ENCODE measurements around the gene GUCY2D. TPM values are rescaled to one million over a fixed set of nuclear protein-coding genes. Genes with fewer than 3 reads are reported as not detected.

Gene GUCY2D
- total and polyA plus RNA-seq, 2 experiments from 2014 or later = 0.22 TPM; not detected in 1

DNA sequence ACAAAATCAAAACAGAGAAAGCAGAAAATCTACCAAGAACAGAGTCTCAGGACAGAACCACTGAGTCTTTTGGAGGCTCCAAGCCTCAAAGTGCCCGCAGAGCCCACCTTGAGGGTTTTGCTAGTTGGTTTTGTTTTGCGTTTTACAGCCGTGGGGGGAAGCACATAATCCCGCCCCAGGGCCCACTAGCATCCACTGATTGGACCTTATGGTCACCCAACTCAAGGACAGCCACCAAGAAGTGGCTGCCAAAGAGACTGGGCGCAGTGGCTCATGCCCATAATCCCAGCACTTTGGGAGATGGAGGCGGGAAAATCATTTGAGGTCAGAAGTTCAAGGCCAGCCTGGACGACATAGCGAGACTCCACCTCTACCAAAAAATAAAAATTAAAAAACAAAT lies 46.3 kb downstream of the GUCY2D start:
- no peak overlapping the region for H2AFZ ChIP-seq
- in situ Hi-C loops (cut with MboI) = no loop called here

GRCh38 chr17:8051831-8052230 lies 49.4 kb downstream of the GUCY2D start:
- no peak for DNase-seq
- in situ Hi-C loops (cut with MboI) = no loop called here
- no peak overlapping the region for H3K27ac ChIP-seq
- no peaks in the 10 kb centered on the region for H3K4me1 ChIP-seq (ENCODE audit: insufficient read depth)
- H3K9me2 ChIP-seq (ENCODE audit: insufficient read depth) = no peaks in the 10 kb centered on the region
- H3K36me3 ChIP-seq (ENCODE audit: low read depth) = no peaks in the 10 kb centered on the region
- H3K27me3 ChIP-seq (replicated peaks; ENCODE audit: insufficient read depth) = peaks cover under 1% of the 10 kb centered on the region; the same call in 1 of the 2 replicates
- no peaks in the 10 kb centered on the region for H4K20me1 ChIP-seq (ENCODE audit: insufficient read depth)
- no peak overlapping the region for H2AFZ ChIP-seq
- WGBS, 2 experiments (ENCODE audit: low coverage in 1 of 2, low lambda C conversion rate in 2 of 2, missing lambda C conversion rate in 2 of 2) = 66 to 68% methylated on average over 7 of the region's 7 CpGs
- TF ChIP-seq EZH2 (IDR thresholded peaks at IDR 0.05; ENCODE audit: insufficient read depth, poor library complexity, severe bottlenecking) (no peak), EZH2phosphoT487 (IDR thresholded peaks at IDR 0.05; ENCODE audit: insufficient read depth, low read depth) (no peak)
- no peaks in the 10 kb centered on the region for H3K79me2 ChIP-seq (ENCODE audit: insufficient read depth)
- no peaks in the 10 kb centered on the region for H3F3A ChIP-seq (ENCODE audit: insufficient read depth)
- no peak overlapping the region for H3K9ac ChIP-seq
- H3K9me3 ChIP-seq (ENCODE audit: low read depth) = no peaks in the 10 kb centered on the region
- H3K4me2 ChIP-seq (ENCODE audit: unreplicated experiment) = no peak overlapping the region
- no peak overlapping the region for H3K4me3 ChIP-seq

More for the DNA sequence above, 46.3 kb downstream of the GUCY2D start:
- H3K4me2 ChIP-seq (ENCODE audit: unreplicated experiment) = no peak overlapping the region
- peaks cover 10% of the 10 kb centered on the region for H3K27me3 ChIP-seq (replicated peaks; ENCODE audit: insufficient read depth)
- H3K9ac ChIP-seq = no peak overlapping the region
- no peak for DNase-seq
- H3K27ac ChIP-seq = no peak overlapping the region
- TF ChIP-seq EZH2phosphoT487 (IDR thresholded peaks at IDR 0.05; ENCODE audit: insufficient read depth, low read depth) = no peak
- TF ChIP-seq EZH2 (IDR thresholded peaks at IDR 0.05; ENCODE audit: insufficient read depth, poor library complexity, severe bottlenecking) = no peak
- WGBS, 2 experiments (ENCODE audit: low coverage in 1 of 2, low lambda C conversion rate in 2 of 2, missing lambda C conversion rate in 2 of 2) = 79 to 89% methylated on average over 8 of the region's 8 CpGs
- H3K79me2 ChIP-seq (ENCODE audit: insufficient read depth) = no peaks in the 10 kb centered on the region
- H3K4me3 ChIP-seq = no peak overlapping the region
- no peaks in the 10 kb centered on the region for H3K9me3 ChIP-seq (ENCODE audit: low read depth)
- no peaks in the 10 kb centered on the region for H3F3A ChIP-seq (ENCODE audit: insufficient read depth)
- no peaks in the 10 kb centered on the region for H3K36me3 ChIP-seq (ENCODE audit: low read depth)
- H3K9me2 ChIP-seq (ENCODE audit: insufficient read depth) = no peaks in the 10 kb centered on the region
- H4K20me1 ChIP-seq (ENCODE audit: insufficient read depth) = no peaks in the 10 kb centered on the region
- no peaks in the 10 kb centered on the region for H3K4me1 ChIP-seq (ENCODE audit: insufficient read depth)

DNA sequence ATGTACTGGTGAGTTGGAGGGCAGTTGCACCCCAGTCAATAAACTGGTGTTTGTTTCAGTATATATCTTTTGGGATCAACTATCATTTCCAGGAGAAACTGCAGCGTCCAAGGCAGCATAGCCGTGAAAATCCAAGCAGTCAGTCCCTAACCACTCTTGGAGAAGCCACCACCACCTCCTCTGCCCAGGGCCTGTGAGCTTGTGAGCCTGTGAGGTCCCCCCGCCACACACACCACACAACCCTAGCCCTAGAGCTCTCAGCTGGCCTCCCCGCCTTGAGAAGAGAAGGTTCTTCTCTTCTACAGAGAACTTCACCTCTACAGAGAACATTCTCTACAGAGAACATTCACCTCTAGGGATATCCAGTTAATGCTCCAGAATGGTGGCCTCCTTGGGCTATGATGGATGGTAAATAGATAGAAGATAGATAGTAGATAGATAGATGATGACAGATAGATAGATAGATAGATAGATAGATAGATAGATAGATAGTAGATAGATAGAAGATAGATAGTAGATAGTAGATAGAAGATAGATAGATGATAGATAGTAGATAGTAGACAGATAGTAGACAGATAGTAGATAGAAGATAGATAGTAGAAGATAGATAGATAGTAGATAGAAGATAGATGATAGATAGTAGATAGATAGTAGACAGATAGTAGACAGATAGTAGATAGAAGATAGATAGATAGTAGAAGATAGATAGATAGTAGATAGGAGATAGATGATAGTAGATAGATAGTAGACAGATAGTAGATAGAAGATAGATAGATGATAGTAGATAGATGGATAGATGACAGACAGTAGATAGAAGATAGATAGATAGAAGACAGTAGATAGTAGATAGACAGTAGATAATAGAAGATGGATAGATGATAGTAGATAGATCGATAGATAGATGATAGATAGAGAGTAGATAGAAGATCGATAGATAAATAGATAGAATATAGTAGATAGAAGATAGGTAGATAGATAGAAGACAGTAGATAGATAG lies 50.1 kb downstream of the GUCY2D start:
- H3K4me1 ChIP-seq (ENCODE audit: insufficient read depth) = no peaks in the 10 kb centered on the region
- no peak for TF ChIP-seq EZH2phosphoT487 (IDR thresholded peaks at IDR 0.05; ENCODE audit: insufficient read depth, low read depth)
- no peak for TF ChIP-seq EZH2 (IDR thresholded peaks at IDR 0.05; ENCODE audit: insufficient read depth, poor library complexity, severe bottlenecking)
- no peaks in the 10 kb centered on the region for H3K9me2 ChIP-seq (ENCODE audit: insufficient read depth)
- H3K36me3 ChIP-seq (ENCODE audit: low read depth) = no peaks in the 10 kb centered on the region
- WGBS, 2 experiments (ENCODE audit: low coverage in 1 of 2, low lambda C conversion rate in 2 of 2, missing lambda C conversion rate in 2 of 2) = 65 to 70% methylated on average over 6 of the region's 6 CpGs
- in situ Hi-C loops (cut with MboI) = no loop called here
- H3K9ac ChIP-seq = no peak overlapping the region
- H4K20me1 ChIP-seq (ENCODE audit: insufficient read depth) = no peaks in the 10 kb centered on the region
- no peaks in the 10 kb centered on the region; the same call in 1 of the 2 replicates for H3K27me3 ChIP-seq (replicated peaks; ENCODE audit: insufficient read depth)
- H3K9me3 ChIP-seq (ENCODE audit: low read depth) = no peaks in the 10 kb centered on the region
- DNase-seq = no peak
- H3K79me2 ChIP-seq (ENCODE audit: insufficient read depth) = no peaks in the 10 kb centered on the region
- no peak overlapping the region for H3K4me3 ChIP-seq
- no peak overlapping the region for H2AFZ ChIP-seq
- no peak overlapping the region for H3K4me2 ChIP-seq (ENCODE audit: unreplicated experiment)
- no peaks in the 10 kb centered on the region for H3F3A ChIP-seq (ENCODE audit: insufficient read depth)
- no peak overlapping the region for H3K27ac ChIP-seq

GRCh38 chr17:8053600-8053999 lies 51.2 kb downstream of the GUCY2D start:
- in situ Hi-C loops (cut with MboI) = no loop called here
- H3K9me3 ChIP-seq (ENCODE audit: low read depth) = no peaks in the 10 kb centered on the region
- H3K27ac ChIP-seq = no peak overlapping the region
- H3K4me3 ChIP-seq = no peak overlapping the region
- 87 to 88% methylated on average over 7 of the region's 7 CpGs for WGBS, 2 experiments (ENCODE audit: low coverage in 1 of 2, low lambda C conversion rate in 2 of 2, missing lambda C conversion rate in 2 of 2)
- H3K9me2 ChIP-seq (ENCODE audit: insufficient read depth) = no peaks in the 10 kb centered on the region
- no peaks in the 10 kb centered on the region for H3K36me3 ChIP-seq (ENCODE audit: low read depth)
- no peak overlapping the region for H2AFZ ChIP-seq
- no peak overlapping the region for H3K4me2 ChIP-seq (ENCODE audit: unreplicated experiment)
- no peaks in the 10 kb centered on the region for H4K20me1 ChIP-seq (ENCODE audit: insufficient read depth)
- no peaks in the 10 kb centered on the region for H3F3A ChIP-seq (ENCODE audit: insufficient read depth)
- DNase-seq = no peak
- no peak overlapping the region for H3K9ac ChIP-seq
- no peaks in the 10 kb centered on the region for H3K4me1 ChIP-seq (ENCODE audit: insufficient read depth)
- H3K79me2 ChIP-seq (ENCODE audit: insufficient read depth) = no peaks in the 10 kb centered on the region
- peaks cover 6% of the 10 kb centered on the region; the same call in 1 of the 2 replicates for H3K27me3 ChIP-seq (replicated peaks; ENCODE audit: insufficient read depth)
- TF ChIP-seq EZH2phosphoT487 (IDR thresholded peaks at IDR 0.05; ENCODE audit: insufficient read depth, low read depth) (no peak), EZH2 (IDR thresholded peaks at IDR 0.05; ENCODE audit: insufficient read depth, poor library complexity, severe bottlenecking) (no peak)

Data from GM23248 (cell line).